Suprapubic skin (tissue), 4 donors: Measurements from ENCODE around the gene DLG1.

Experiments used
- CTCF ChIP-seq, 2 donors: fragments of 200-600 bp in 1 of 2; fragments of 450-650 bp in 1 of 2; sonication (generic) in 1 of 2; IDR thresholded peaks; one replicate each; pipeline ENCODE4 v1.5.1; 2016 to 2019; ENCODE audit warnings: antibody characterized with exemption in 2 of 2, mild to moderate bottlenecking in 1 of 2, moderate library complexity in 1 of 2
- EP300 ChIP-seq: sonication (generic); formaldehyde crosslinking; IDR thresholded peaks from one replicate; pipeline ENCODE4 v1.6.1; 2017; ENCODE audit warnings: antibody characterized with exemption
- POLR2A ChIP-seq, 2 donors: fragments of 450-650 bp; IDR thresholded peaks; one replicate each; pipeline ENCODE4 v1.6.1; 2017; ENCODE audit warnings: antibody characterized with exemption in 2 of 2, mild to moderate bottlenecking in 2 of 2, moderate library complexity in 2 of 2
- POLR2AphosphoS5 ChIP-seq, 3 donors: sonication (generic); formaldehyde crosslinking; IDR thresholded peaks; one replicate each; pipeline ENCODE4 v1.6.1; 2017; ENCODE audit warnings: antibody characterized with exemption in 3 of 3

DNA sequence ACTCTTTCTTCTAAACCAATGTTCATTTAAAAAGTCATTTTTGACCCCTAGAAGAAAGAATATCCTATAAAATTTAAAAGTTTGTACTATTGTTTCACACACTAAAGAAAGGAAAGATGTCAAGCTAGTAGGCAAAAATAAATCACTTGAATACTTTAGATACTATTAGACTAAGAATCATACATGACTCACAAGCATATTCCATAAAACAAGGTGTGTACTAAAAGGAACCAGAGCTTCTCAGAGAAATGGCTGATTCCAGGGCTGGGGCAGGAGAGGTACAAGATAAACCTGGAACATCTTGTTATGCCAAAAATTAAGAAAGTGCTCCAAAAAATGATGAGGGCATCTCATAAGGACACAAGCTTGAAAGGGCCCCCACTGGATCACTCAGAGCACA, 8.7 kb downstream of the DLG1 start:
- TF ChIP-seq POLR2AphosphoS5 (IDR thresholded peaks at IDR 0.05) (no peak), CTCF (IDR thresholded peaks at IDR 0.05) (no peak), POLR2A (IDR thresholded peaks at IDR 0.05) (no peak), EP300 (no peak)
